Fibroblast of lung (primary cell): ENCODE data around the gene CPNE8. TPM values are rescaled to one million over a fixed set of nuclear protein-coding genes. Genes with fewer than 3 reads are reported as not detected.

Source experiments
- DNase-seq, 2 donors: peaks; one replicate each; pipeline versions ENCODE4 v3.0.0 to v3.0.0-alpha.2; 2010; ENCODE audit warnings: low read depth in 2 of 2
- H2AFZ ChIP-seq: 2 replicates; pipeline ENCODE4 v1.5.1; 2012; ENCODE audit warnings: low read length, control low read depth, inconsistent platforms
- H3K27ac ChIP-seq: 2 replicates; pipeline ENCODE4 v1.5.1; 2011; ENCODE audit warnings: low read length, control low read depth; ENCODE audit not compliant: insufficient read depth
- H3K27me3 ChIP-seq: 2 replicates; pipeline ENCODE4 v1.5.1; 2011; ENCODE audit warnings: mild to moderate bottlenecking, low read length; ENCODE audit not compliant: control insufficient read depth, insufficient read depth
- H3K36me3 ChIP-seq: 2 replicates; pipeline ENCODE4 v1.5.1; 2011; ENCODE audit warnings: low read length; ENCODE audit not compliant: control insufficient read depth, insufficient read depth
- H3K4me1 ChIP-seq: 2 replicates; pipeline ENCODE4 v1.5.1; 2011; ENCODE audit warnings: low read length; ENCODE audit not compliant: control insufficient read depth, insufficient read depth; ENCODE audit errors: extremely low read depth
- H3K4me2 ChIP-seq: 2 replicates; pipeline ENCODE4 v1.5.1; 2011; ENCODE audit warnings: low read length, control low read depth; ENCODE audit not compliant: insufficient read depth; ENCODE audit errors: extremely low read depth
- H3K4me3 ChIP-seq, 4 experiments: fragments of 200-600 bp in 1 of 4; sonication (generic) in 1 of 4; replicated peaks in 1 of 4; 2 replicates each; pipeline ENCODE4 v1.5.1; 2011 to 2016; ENCODE audit warnings: low read length in 4 of 4, low read depth in 3 of 4, mild to moderate bottlenecking in 3 of 4, control low read depth in 2 of 4, inconsistent platforms in 1 of 4, mixed read lengths in 1 of 4; ENCODE audit not compliant: insufficient read depth in 1 of 4; ENCODE audit errors: control extremely low read depth in 1 of 4
- H3K79me2 ChIP-seq: 2 replicates; pipeline ENCODE4 v1.5.1; 2012; ENCODE audit warnings: mild to moderate bottlenecking, low read length, inconsistent platforms; ENCODE audit not compliant: control insufficient read depth, insufficient read depth
- H3K9ac ChIP-seq: 2 replicates; pipeline ENCODE4 v1.5.1; 2011; ENCODE audit warnings: mild to moderate bottlenecking, low read length, control low read depth; ENCODE audit not compliant: insufficient read depth
- H3K9me3 ChIP-seq: 2 replicates; pipeline ENCODE4 v1.5.1; 2012; ENCODE audit warnings: low read depth, low read length; ENCODE audit not compliant: control insufficient read depth, insufficient read depth
- H4K20me1 ChIP-seq: 2 replicates; pipeline ENCODE4 v1.5.1; 2011; ENCODE audit warnings: low read length; ENCODE audit not compliant: control insufficient read depth, insufficient read depth; ENCODE audit errors: extremely low read depth
- EZH2 ChIP-seq: IDR thresholded peaks from 2 replicates; pipeline ENCODE4 v1.5.1; 2012; ENCODE audit warnings: low read length, control low read depth, mild to moderate bottlenecking; ENCODE audit errors: missing control alignments
- polyA plus RNA-seq, 2 donors: library from polyadenylated mRNA; depleted of rRNA in 1 of 2; stranded (reverse) in 1 of 2; unstranded in 1 of 2; fragments of >200 nt; gene quantifications; 2 replicates each; pipeline ENCODE4 v1.2.1, GENCODE V29; 2011 to 2012; ENCODE audit warnings: missing spikeins in 1 of 2
- total RNA-seq: library from RNA; depleted of rRNA; stranded (reverse); fragments of >200 nt; gene quantifications from 2 replicates; pipeline ENCODE4 v1.2.1, GENCODE V29; 2014
- TF ChIP-seq, protein P1 (sequence below), 2 donors: IDR thresholded peaks in 1 of 2; conservative IDR thresholded peaks in 1 of 2; 1 replicate in 1 of 2; 2 replicates in 1 of 2; pipeline ENCODE4 v1.5.1; 2011 to 2012; ENCODE audit warnings: low read length in 2 of 2, control low read depth in 1 of 2, inconsistent platforms in 1 of 2, low read depth in 1 of 2, mild to moderate bottlenecking in 1 of 2

Gene CPNE8
- total and polyA plus RNA-seq, 2 donors (not counting 1 experiment from before 2014, with no cell fraction given): 9.8 to 13.4 TPM

- H3K4me1 ChIP-seq: no peaks in the 10 kb centered on the region
- H3K4me3 ChIP-seq: no peak overlapping the region
- DNase-seq: peak in 1 of 2 donors; percentile 21
- H4K20me1 ChIP-seq: no peaks in the 10 kb centered on the region
- no peak overlapping the region for H2AFZ ChIP-seq
- no peaks in the 10 kb centered on the region for H3K79me2 ChIP-seq
- no peaks in the 10 kb centered on the region for H3K9me3 ChIP-seq
- no peak overlapping the region for H3K9ac ChIP-seq
- H3K27ac ChIP-seq: no peak overlapping the region
- TF ChIP-seq, protein P1, sequence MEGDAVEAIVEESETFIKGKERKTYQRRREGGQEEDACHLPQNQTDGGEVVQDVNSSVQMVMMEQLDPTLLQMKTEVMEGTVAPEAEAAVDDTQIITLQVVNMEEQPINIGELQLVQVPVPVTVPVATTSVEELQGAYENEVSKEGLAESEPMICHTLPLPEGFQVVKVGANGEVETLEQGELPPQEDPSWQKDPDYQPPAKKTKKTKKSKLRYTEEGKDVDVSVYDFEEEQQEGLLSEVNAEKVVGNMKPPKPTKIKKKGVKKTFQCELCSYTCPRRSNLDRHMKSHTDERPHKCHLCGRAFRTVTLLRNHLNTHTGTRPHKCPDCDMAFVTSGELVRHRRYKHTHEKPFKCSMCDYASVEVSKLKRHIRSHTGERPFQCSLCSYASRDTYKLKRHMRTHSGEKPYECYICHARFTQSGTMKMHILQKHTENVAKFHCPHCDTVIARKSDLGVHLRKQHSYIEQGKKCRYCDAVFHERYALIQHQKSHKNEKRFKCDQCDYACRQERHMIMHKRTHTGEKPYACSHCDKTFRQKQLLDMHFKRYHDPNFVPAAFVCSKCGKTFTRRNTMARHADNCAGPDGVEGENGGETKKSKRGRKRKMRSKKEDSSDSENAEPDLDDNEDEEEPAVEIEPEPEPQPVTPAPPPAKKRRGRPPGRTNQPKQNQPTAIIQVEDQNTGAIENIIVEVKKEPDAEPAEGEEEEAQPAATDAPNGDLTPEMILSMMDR (conservative IDR thresholded peaks at IDR 0.05 in 1 of 2, IDR thresholded peaks at IDR 0.05 in 1 of 2; ENCODE audit: low read depth in 1 of 2, low read length in 2 of 2): no peak
- no peak for TF ChIP-seq EZH2
- H3K36me3 ChIP-seq: no peaks in the 10 kb centered on the region
- H3K4me2 ChIP-seq: no peak overlapping the region
- H3K27me3 ChIP-seq: no peaks in the 10 kb centered on the region
These were observed 29.7 kb downstream of the CPNE8 start for GRCh38 chr12:38875586-38876228.

DNA sequence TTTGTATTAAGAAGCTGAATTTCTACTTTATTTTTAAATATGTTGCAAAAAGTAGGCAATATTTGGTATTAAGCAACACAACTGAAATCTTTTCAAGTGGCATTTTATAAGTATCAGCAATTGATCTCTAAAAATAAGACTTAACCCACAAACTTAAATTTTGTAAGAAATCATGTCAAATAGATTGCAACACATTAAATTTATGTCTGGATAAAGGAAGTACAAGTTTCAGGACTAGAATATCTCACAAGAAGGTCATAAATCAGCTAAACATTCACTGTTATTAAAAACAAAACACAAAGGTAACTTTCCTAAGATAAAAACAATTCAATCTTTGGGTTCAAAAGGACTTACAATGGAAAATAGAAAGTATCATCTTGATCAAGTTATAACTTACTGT is 32.8 kb downstream of the CPNE8 start:
- H3K4me1 ChIP-seq: no peaks in the 10 kb centered on the region
- no peak for DNase-seq
- H3K4me2 ChIP-seq: no peak overlapping the region
- no peaks in the 10 kb centered on the region for H3K27me3 ChIP-seq
- H3K9me3 ChIP-seq: no peaks in the 10 kb centered on the region
- no peak overlapping the region for H3K9ac ChIP-seq
- H3K36me3 ChIP-seq: no peaks in the 10 kb centered on the region
- no peaks in the 10 kb centered on the region for H3K79me2 ChIP-seq
- TF ChIP-seq EZH2: no peak
- TF ChIP-seq, protein P1 (conservative IDR thresholded peaks at IDR 0.05 in 1 of 2, IDR thresholded peaks at IDR 0.05 in 1 of 2; ENCODE audit: low read depth in 1 of 2, low read length in 2 of 2): no peak
- H3K4me3 ChIP-seq: no peak overlapping the region
- no peak overlapping the region for H3K27ac ChIP-seq
- H4K20me1 ChIP-seq: no peaks in the 10 kb centered on the region
- H2AFZ ChIP-seq: no peak overlapping the region

GRCh38 chr12:38872156-38872555 is 33.2 kb downstream of the CPNE8 start:
- TF ChIP-seq, protein P1 (conservative IDR thresholded peaks at IDR 0.05 in 1 of 2, IDR thresholded peaks at IDR 0.05 in 1 of 2; ENCODE audit: low read depth in 1 of 2, low read length in 2 of 2): no peak
- no peak for TF ChIP-seq EZH2
- Histone ChIP-seq H3K27me3 (no peaks in the 10 kb centered on the region), H2AFZ (no peak overlapping the region), H3K36me3 (no peaks in the 10 kb centered on the region), H3K4me1 (no peaks in the 10 kb centered on the region), H3K4me3 (no peak overlapping the region), H3K9ac (no peak overlapping the region), H3K9me3 (no peaks in the 10 kb centered on the region), H4K20me1 (no peaks in the 10 kb centered on the region), H3K4me2 (no peak overlapping the region), H3K79me2 (no peaks in the 10 kb centered on the region), H3K27ac (no peak overlapping the region)
- DNase-seq: no peak
